Fibroblast of villous mesenchyme (primary cell): ENCODE measurements around the gene CCDC146. TPM values are rescaled to one million over a fixed set of nuclear protein-coding genes. Genes with fewer than 3 reads are reported as not detected.
A peak's percentile ranks its signal among the peaks of the same experiment; 100 is the strongest.
"Not testable (repeated sequence)": the region's sequence is repeated elsewhere in the genome, so short reads cannot be mapped to it uniquely, and the experiment has no call there.

Source experiments
- DNase-seq: peaks from one replicate; pipeline ENCODE4 v3.0.0-alpha.2; 2010; ENCODE audit warnings: low read depth
- H3K4me3 ChIP-seq: 2 replicates; pipeline ENCODE4 v1.5.1; 2011; ENCODE audit warnings: low read depth, mild to moderate bottlenecking, low read length
- total RNA-seq: library from RNA; depleted of rRNA; stranded (reverse); fragments of >200 nt; gene quantifications from 2 replicates; pipeline ENCODE4 v1.2.3, GENCODE V29; 2012
- TF ChIP-seq, protein P1 (sequence below): IDR thresholded peaks from 2 replicates; pipeline ENCODE4 v1.5.1; 2012; ENCODE audit warnings: low read depth, mild to moderate bottlenecking, low read length; ENCODE audit not compliant: insufficient read depth

CCDC146 gene
- total RNA-seq, 1 donor = 1.7 TPM

DNA sequence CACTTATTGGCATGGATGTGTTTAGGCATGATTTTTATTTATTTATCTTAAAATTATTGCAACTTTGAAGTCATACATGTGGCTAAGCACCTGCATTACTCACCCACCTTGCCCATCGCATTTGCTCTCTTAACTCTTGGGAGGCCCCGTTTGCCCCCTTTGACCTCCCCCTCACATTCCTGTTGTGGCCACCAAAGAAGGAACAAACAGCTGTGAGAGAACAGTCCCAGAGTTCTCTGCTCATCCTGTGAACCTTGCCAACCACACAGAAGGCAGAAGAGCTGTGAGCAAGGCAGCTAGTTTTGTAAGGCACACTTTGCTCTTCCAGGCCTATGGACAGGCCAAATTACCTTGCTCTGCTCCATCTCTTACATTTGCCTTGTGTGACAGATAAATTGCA lies 100.8 kb downstream of the CCDC146 start:
- TF ChIP-seq, protein P1, sequence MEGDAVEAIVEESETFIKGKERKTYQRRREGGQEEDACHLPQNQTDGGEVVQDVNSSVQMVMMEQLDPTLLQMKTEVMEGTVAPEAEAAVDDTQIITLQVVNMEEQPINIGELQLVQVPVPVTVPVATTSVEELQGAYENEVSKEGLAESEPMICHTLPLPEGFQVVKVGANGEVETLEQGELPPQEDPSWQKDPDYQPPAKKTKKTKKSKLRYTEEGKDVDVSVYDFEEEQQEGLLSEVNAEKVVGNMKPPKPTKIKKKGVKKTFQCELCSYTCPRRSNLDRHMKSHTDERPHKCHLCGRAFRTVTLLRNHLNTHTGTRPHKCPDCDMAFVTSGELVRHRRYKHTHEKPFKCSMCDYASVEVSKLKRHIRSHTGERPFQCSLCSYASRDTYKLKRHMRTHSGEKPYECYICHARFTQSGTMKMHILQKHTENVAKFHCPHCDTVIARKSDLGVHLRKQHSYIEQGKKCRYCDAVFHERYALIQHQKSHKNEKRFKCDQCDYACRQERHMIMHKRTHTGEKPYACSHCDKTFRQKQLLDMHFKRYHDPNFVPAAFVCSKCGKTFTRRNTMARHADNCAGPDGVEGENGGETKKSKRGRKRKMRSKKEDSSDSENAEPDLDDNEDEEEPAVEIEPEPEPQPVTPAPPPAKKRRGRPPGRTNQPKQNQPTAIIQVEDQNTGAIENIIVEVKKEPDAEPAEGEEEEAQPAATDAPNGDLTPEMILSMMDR = no peak
- no peak overlapping the region for H3K4me3 ChIP-seq
- DNase-seq = no peak

DNA sequence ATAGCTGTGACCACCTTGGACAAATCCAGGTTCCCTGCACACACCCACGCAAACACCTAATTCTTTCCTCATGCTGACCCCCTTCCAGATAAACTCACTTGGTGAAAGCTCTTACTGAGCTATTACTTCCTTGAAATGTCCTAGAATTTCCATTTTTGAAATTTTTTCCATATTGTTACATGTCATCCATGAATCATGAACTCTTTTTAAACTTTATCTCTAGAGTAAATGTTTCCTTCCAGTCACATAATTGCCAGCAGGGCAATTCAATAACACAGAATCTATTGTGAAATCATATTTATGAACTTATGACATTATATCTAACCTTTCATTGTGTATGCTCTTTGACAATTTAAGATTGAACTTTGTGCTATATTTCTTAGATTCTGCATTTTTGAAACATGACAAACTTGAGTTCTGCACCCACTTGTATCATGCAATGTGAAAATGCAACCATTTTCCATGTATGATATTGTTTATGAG lies 104.0 kb downstream of the CCDC146 start:
- TF ChIP-seq, protein P1 = no peak
- DNase-seq = no peak
- H3K4me3 ChIP-seq = no peak overlapping the region

DNA sequence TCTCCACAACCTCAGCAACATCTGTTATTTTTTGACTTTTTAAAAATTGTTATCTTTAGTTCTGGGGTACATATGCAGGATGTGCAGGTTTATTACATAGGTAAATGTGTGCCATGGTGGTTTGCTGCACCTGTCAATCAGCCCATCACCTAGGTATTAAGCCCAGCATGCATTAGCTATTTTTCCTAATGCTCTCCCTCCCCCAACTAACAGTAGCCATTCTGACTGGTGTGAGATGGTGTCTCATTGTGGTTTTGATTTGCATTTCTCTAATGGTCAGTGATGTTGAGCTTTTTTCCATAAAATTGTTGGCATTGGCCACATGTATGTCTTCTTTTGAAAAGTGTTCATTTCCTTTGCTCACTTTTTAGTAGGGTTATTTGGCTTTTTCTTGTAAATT lies 106.4 kb downstream of the CCDC146 start:
- H3K4me3 ChIP-seq, DNase-seq: not testable (repeated sequence)

DNA sequence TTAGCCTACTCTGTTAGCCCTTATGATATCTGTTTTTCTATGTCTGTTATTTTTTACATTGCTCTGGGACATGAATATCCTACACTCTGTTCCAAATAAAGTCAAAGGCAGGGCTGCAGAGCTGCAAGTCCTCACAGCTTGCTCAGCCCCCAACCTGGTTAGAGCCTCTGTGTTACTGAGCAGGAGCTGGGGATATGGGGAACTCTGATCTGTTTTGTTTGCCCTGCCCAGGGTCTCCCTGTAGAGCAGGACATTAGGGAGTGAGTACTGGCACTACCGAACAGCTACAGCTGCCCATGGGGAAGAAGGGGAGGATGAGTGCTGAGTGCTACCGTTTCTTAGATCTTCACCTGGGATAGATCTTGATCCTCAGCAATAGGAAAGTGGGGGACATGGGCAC lies 110.1 kb downstream of the CCDC146 start:
- no peak overlapping the region for H3K4me3 ChIP-seq
- no peak for DNase-seq
- TF ChIP-seq, protein P1 = no peak

DNA sequence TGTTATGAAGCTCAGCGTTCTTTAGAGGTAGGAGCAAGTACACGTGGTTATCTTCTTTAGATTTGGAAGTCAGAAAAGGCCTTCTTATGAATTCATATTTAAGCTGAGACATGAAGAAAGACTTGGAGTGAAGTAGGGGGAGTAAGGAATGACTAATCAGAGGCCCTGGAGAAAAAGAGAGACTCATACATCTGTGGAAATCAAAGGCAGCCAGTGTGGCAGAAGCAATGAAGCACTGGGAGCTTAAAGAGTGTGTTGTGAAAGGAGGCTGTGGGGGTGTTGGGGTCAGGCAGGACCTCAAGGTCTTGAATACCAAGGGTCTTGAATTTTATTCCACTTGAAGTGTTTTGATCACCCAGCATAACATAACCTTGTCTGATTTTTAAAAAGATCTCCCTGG lies 112.9 kb downstream of the CCDC146 start:
- TF ChIP-seq, protein P1 = no peak
- DNase-seq = peak; percentile 20
- no peak overlapping the region for H3K4me3 ChIP-seq

DNA sequence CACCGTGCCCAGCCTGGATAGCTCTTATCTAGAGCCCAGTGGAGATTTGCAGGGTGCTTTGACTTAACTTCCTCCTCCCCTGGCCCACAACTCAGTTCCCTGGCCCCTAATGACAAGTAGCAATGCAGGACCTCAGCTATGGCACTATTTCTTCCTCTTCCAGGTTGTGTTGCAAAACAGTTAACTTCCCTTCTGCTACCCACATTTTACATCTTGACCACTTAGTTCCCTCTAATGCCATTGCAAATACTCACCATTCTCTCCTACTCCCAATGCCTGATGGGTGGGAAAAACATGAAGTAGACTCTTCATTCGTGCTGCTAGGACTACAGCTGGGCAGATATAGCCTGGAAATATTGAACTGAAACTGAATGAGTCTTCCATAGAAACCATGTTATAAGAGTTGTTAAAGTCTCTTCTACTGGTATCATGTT lies 116.3 kb downstream of the CCDC146 start:
- no peak for DNase-seq
- TF ChIP-seq, protein P1 = no peak
- H3K4me3 ChIP-seq = no peak overlapping the region

DNA sequence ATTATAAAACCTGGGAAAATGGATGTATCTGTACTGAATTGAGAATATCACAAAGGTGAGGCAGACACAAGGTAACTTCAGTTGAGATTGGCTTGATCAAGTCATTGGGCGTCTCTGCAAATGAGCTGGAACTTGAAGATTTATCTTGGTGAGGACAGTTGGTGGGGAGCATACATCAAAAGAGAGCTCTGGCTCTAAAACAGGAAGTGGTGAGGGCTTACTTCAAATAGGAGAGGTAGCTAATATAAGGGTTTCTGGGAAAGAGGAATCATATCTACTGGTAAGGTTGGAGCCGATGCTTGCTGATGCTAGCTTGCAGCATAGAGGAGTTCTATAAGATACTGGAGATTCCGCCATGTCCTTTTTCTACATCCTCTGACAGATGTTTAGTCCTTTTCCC lies 117.1 kb downstream of the CCDC146 start:
- TF ChIP-seq, protein P1 = no peak

DNA sequence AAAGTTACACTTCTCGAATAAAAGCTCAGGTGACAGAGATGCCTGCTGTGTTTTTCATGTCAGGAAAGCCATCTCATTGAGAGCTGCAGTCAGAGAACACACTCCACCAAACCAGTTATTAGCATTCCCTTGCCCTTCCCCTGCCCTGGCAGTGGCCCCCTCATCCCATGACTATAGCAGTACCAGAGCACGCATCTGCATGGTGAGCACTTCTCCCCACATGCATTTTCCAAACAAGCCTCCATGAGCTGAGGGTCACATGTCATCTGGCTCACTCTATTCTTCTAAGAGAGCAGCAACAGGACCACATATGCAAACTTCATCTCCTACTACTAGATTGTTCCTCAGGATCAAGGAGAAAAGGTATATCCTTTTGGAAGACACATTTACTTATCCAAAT lies 119.7 kb downstream of the CCDC146 start:
- no peak overlapping the region for H3K4me3 ChIP-seq
- TF ChIP-seq, protein P1 = no peak
- DNase-seq = no peak

More for the DNA sequence above, 117.1 kb downstream of the CCDC146 start:
- no peak for DNase-seq
- H3K4me3 ChIP-seq = no peak overlapping the region
